Adrenal gland (tissue), 5 donors: ENCODE results near the gene JAKMIP2.

Experiments used
- POLR2A ChIP-seq, 2 donors: fragments of 450-650 bp; IDR thresholded peaks; one replicate each; pipeline ENCODE4 v1.6.1; 2017; ENCODE audit warnings: antibody characterized with exemption in 2 of 2, mild to moderate bottlenecking in 2 of 2, moderate library complexity in 1 of 2
- TF ChIP-seq, protein P1 (sequence below), 6 experiments: fragments of 450-650 bp in 4 of 6; fragments of 200-600 bp in 2 of 6; sonication (generic) in 1 of 6; IDR thresholded peaks; 1 replicate in 5 of 6; 2 replicates in 1 of 6; pipeline versions ENCODE4 v1.5.1 to v1.8.0; 2016 to 2021; ENCODE audit warnings: antibody characterized with exemption in 6 of 6, mild to moderate bottlenecking in 2 of 6, moderate library complexity in 1 of 6
- donor health status: DM: no; HTN: no; CAD: no.

DNA sequence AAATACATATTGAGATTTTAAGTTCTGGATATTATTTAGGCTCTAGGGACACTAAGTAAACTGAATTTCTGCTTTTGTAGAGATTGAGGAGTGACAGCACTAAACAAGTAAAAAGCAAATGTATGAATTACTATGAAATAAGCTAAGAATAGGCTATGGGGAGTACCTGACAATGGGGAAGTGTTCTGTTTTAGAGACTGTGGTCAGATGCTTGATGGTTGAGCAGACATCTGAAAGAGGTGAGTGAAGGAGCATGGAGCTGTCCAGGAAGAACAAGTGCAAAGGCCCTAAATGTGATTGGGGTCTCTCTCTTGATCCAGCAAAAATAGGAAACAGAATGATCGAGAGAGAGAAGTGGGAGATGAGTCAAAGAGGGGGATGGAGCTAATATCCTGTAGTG lies 111.7 kb downstream of the JAKMIP2 start:
- no peak for TF ChIP-seq POLR2A (IDR thresholded peaks at IDR 0.05)
- TF ChIP-seq, protein P1, sequence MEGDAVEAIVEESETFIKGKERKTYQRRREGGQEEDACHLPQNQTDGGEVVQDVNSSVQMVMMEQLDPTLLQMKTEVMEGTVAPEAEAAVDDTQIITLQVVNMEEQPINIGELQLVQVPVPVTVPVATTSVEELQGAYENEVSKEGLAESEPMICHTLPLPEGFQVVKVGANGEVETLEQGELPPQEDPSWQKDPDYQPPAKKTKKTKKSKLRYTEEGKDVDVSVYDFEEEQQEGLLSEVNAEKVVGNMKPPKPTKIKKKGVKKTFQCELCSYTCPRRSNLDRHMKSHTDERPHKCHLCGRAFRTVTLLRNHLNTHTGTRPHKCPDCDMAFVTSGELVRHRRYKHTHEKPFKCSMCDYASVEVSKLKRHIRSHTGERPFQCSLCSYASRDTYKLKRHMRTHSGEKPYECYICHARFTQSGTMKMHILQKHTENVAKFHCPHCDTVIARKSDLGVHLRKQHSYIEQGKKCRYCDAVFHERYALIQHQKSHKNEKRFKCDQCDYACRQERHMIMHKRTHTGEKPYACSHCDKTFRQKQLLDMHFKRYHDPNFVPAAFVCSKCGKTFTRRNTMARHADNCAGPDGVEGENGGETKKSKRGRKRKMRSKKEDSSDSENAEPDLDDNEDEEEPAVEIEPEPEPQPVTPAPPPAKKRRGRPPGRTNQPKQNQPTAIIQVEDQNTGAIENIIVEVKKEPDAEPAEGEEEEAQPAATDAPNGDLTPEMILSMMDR (IDR thresholded peaks at IDR 0.05), result no peak
